Stimulated activated effector memory CD8-positive, alpha-beta T cell treated with anti-CD3 and anti-CD28 coated beads, Interleukin-12 subunit alpha, Interleukin-12 subunit beta, amount 100 ng/mL, for 72 hours (primary cell): Measurements from ENCODE around the gene STRA6.

ENCODE experiments used
- ATAC-seq: fragments of 150-1000 bp; cut with Tn5 transposase; 2 replicates; pipeline ENCODE4 v1.10.0; 2021
- DNase-seq, 2 donors: peaks; one replicate each; pipeline ENCODE4 v3.0.0; 2021 to 2022; ENCODE audit warnings: low spot score in 2 of 2
- H3K27ac Mint-ChIP-seq: one replicate; pipeline ENCODE4 v1.8.0; 2022; ENCODE audit warnings: mild to moderate bottlenecking, mixed read lengths
- H3K36me3 Mint-ChIP-seq: one replicate; pipeline ENCODE4 v1.8.0; 2022; ENCODE audit warnings: mild to moderate bottlenecking, mixed read lengths
- H3K4me1 Mint-ChIP-seq: one replicate; pipeline ENCODE4 v1.8.0; 2022; ENCODE audit warnings: mixed read lengths
- H3K4me3 Mint-ChIP-seq: one replicate; pipeline ENCODE4 v1.8.0; 2022; ENCODE audit warnings: mild to moderate bottlenecking, mixed read lengths
- H3K9me3 Mint-ChIP-seq: one replicate; pipeline ENCODE4 v1.8.0; 2022; ENCODE audit warnings: mixed read lengths

Gene STRA6

GRCh38 chr15:74129586-74130154, 72.9 kb downstream of the STRA6 start:
- Mint-ChIP-seq H3K9me3 (no peaks in the 10 kb centered on the region), H3K36me3 (peaks cover 15% of the 10 kb centered on the region), H3K4me1 (peaks cover 25% of the 10 kb centered on the region), H3K4me3 (no peak overlapping the region), H3K27ac (no peak overlapping the region)
- no peak for ATAC-seq
- no peak for DNase-seq
